DND-41 (cell line): ENCODE results near the gene RAD51C.

ENCODE experiments used
- ATAC-seq: fragments of 200-7000 bp; cut with Tn5 transposase; 3 replicates; pipeline ENCODE4 v1.9.1; 2021; ENCODE audit warnings: low read depth; ENCODE audit not compliant: insufficient read depth
- DNase-seq: peaks from one replicate; pipeline ENCODE4 v3.0.0-alpha.2; 2020
- H2AFZ ChIP-seq: 2 replicates; pipeline ENCODE4 v1.6.0; 2012; ENCODE audit warnings: low read depth, low read length
- H3K27ac ChIP-seq: 2 replicates; pipeline ENCODE4 v1.5.1; 2012; ENCODE audit warnings: low read length, inconsistent platforms
- H3K27me3 ChIP-seq: fragments of 200-600 bp; sonication (generic); 2 replicates; pipeline ENCODE4 v1.6.0; 2012; ENCODE audit warnings: low read length, mild to moderate bottlenecking, inconsistent platforms; ENCODE audit not compliant: insufficient read depth, poor library complexity
- H3K36me3 ChIP-seq: 2 replicates; pipeline ENCODE4 v1.5.1; 2012; ENCODE audit warnings: low read length, inconsistent platforms; ENCODE audit not compliant: insufficient read depth
- H3K4me1 ChIP-seq: 2 replicates; pipeline ENCODE4 v1.5.1; 2012; ENCODE audit warnings: mild to moderate bottlenecking, low read length; ENCODE audit not compliant: insufficient read depth
- H3K4me2 ChIP-seq: 2 replicates; pipeline ENCODE4 v1.6.0; 2012; ENCODE audit warnings: mild to moderate bottlenecking, moderate library complexity, low read length, inconsistent platforms; ENCODE audit not compliant: insufficient read depth
- H3K4me3 ChIP-seq, 2 experiments: fragments of 200-600 bp in 1 of 2; shearing (Covaris generic) in 1 of 2; 2 replicates each; pipeline ENCODE4 v1.5.1; 2012 to 2016; ENCODE audit warnings: inconsistent platforms in 2 of 2, low read length in 2 of 2, mild to moderate bottlenecking in 2 of 2, low read depth in 1 of 2, moderate library complexity in 1 of 2
- H3K79me2 ChIP-seq: 2 replicates; pipeline ENCODE4 v1.6.0; 2012; ENCODE audit warnings: low read length, inconsistent platforms; ENCODE audit not compliant: insufficient read depth
- H3K9ac ChIP-seq: 2 replicates; pipeline ENCODE4 v1.6.0; 2012; ENCODE audit warnings: low read depth, mild to moderate bottlenecking, inconsistent platforms, low read length, moderate library complexity
- H3K9me3 ChIP-seq: 2 replicates; pipeline ENCODE4 v1.5.1; 2012; ENCODE audit warnings: low read length, moderate library complexity, mild to moderate bottlenecking, inconsistent platforms; ENCODE audit not compliant: insufficient read depth, severe bottlenecking
- H4K20me1 ChIP-seq: 2 replicates; pipeline ENCODE4 v1.6.0; 2012; ENCODE audit warnings: low read length; ENCODE audit not compliant: insufficient read depth
- CTCF ChIP-seq: IDR thresholded peaks from 2 replicates; pipeline ENCODE4 v1.5.1; 2012; ENCODE audit warnings: borderline replicate concordance, low read length, moderate library complexity, mild to moderate bottlenecking; ENCODE audit not compliant: poor library complexity, severe bottlenecking; ENCODE audit errors: extremely low read depth
- EZH2 ChIP-seq: IDR thresholded peaks from 3 replicates; pipeline ENCODE4 v1.6.1; 2012; ENCODE audit warnings: borderline replicate concordance, low read depth, mild to moderate bottlenecking, moderate library complexity, low read length, inconsistent platforms; ENCODE audit not compliant: severe bottlenecking

Gene RAD51C

GRCh38 chr17:58664302-58664701, 28.1 kb upstream of the RAD51C start:
- TF ChIP-seq CTCF (no peak), EZH2 (no peak)
- Histone ChIP-seq H3K27me3 (no peaks in the 10 kb centered on the region), H4K20me1 (no peaks in the 10 kb centered on the region), H3K9me3 (no peaks in the 10 kb centered on the region), H3K4me1 (no peaks in the 10 kb centered on the region), H3K27ac (no peak overlapping the region), H3K4me3 (no peak overlapping the region), H3K4me2 (no peak overlapping the region), H3K36me3 (no peaks in the 10 kb centered on the region), H2AFZ (no peak overlapping the region), H3K9ac (no peak overlapping the region), H3K79me2 (no peaks in the 10 kb centered on the region)
- DNase-seq (no peak), ATAC-seq (no peak)

- H3K36me3 ChIP-seq = no peaks in the 10 kb centered on the region
- no peak overlapping the region for H3K4me2 ChIP-seq
- H3K9me3 ChIP-seq = no peaks in the 10 kb centered on the region
- DNase-seq (no peak), ATAC-seq (no peak)
- no peak overlapping the region for H3K9ac ChIP-seq
- no peaks in the 10 kb centered on the region for H3K27me3 ChIP-seq
- TF ChIP-seq EZH2 (no peak), CTCF (no peak)
- H3K27ac ChIP-seq = no peak overlapping the region
- no peaks in the 10 kb centered on the region for H3K79me2 ChIP-seq
- no peaks in the 10 kb centered on the region for H4K20me1 ChIP-seq
- H3K4me3 ChIP-seq = no peak overlapping the region
- H2AFZ ChIP-seq = no peak overlapping the region
- no peaks in the 10 kb centered on the region for H3K4me1 ChIP-seq
Measured at GRCh38 chr17:58665946-58666857, 26.2 kb upstream of the RAD51C start.

GRCh38 chr17:58666858-58667267, 25.5 kb upstream of the RAD51C start:
- Histone ChIP-seq H2AFZ (no peak overlapping the region), H3K4me3 (no peak overlapping the region), H3K27me3 (no peaks in the 10 kb centered on the region), H3K9me3 (no peaks in the 10 kb centered on the region), H3K9ac (no peak overlapping the region), H3K4me1 (no peaks in the 10 kb centered on the region), H3K36me3 (no peaks in the 10 kb centered on the region), H3K27ac (no peak overlapping the region), H4K20me1 (no peaks in the 10 kb centered on the region), H3K4me2 (no peak overlapping the region), H3K79me2 (no peaks in the 10 kb centered on the region)
- DNase-seq (no peak), ATAC-seq (no peak)
- no peak for TF ChIP-seq EZH2
- TF ChIP-seq CTCF = no peak
